RWPE2 (cell line): ENCODE measurements around the gene SYT7.
A peak's percentile ranks its signal among the peaks of the same experiment; 100 is the strongest.

Experiments
- ATAC-seq: fragments of 200-7000 bp; cut with Tn5 transposase; 3 replicates; pipeline ENCODE4 v1.9.1; 2021; ENCODE audit warnings: low read depth
- DNase-seq: peaks from one replicate; pipeline ENCODE4 v3.0.0-alpha.2; 2020; ENCODE audit warnings: low spot score
- H3K27ac ChIP-seq: fragments of 450-650 bp; 2 replicates; pipeline ENCODE4 v1.5.1; 2017; ENCODE audit warnings: mild to moderate bottlenecking; ENCODE audit not compliant: poor library complexity, severe bottlenecking
- H3K27me3 ChIP-seq: fragments of 250-450 bp; sonication (Bioruptor Pico); 2 replicates; pipeline ENCODE4 v1.5.1; 2021; ENCODE audit warnings: mild to moderate bottlenecking, moderate library complexity; ENCODE audit not compliant: insufficient read depth, poor library complexity, severe bottlenecking
- H3K36me3 ChIP-seq: fragments of 250-450 bp; sonication (Bioruptor Pico); 2 replicates; pipeline ENCODE4 v1.5.1; 2020; ENCODE audit warnings: low read depth, mild to moderate bottlenecking, moderate library complexity
- H3K4me1 ChIP-seq: fragments of 250-450 bp; sonication (Bioruptor Pico); 2 replicates; pipeline ENCODE4 v1.5.1; 2021; ENCODE audit warnings: mild to moderate bottlenecking, moderate library complexity; ENCODE audit not compliant: insufficient read depth, poor library complexity, severe bottlenecking
- H3K4me3 ChIP-seq: fragments of 250-450 bp; sonication (Bioruptor Pico); 2 replicates; pipeline ENCODE4 v1.5.1; 2021; ENCODE audit warnings: mild to moderate bottlenecking, moderate library complexity; ENCODE audit not compliant: severe bottlenecking
- H3K9me3 ChIP-seq: fragments of 250-450 bp; sonication (Bioruptor Pico); 2 replicates; pipeline ENCODE4 v1.5.1; 2021; ENCODE audit warnings: mild to moderate bottlenecking, moderate library complexity; ENCODE audit not compliant: severe bottlenecking
- TF ChIP-seq, protein P1 (sequence below): fragments of 450-650 bp; IDR thresholded peaks from one replicate; pipeline ENCODE4 v1.5.1; 2017; ENCODE audit warnings: mild to moderate bottlenecking, moderate library complexity; ENCODE audit not compliant: poor library complexity, severe bottlenecking

Gene SYT7

DNA sequence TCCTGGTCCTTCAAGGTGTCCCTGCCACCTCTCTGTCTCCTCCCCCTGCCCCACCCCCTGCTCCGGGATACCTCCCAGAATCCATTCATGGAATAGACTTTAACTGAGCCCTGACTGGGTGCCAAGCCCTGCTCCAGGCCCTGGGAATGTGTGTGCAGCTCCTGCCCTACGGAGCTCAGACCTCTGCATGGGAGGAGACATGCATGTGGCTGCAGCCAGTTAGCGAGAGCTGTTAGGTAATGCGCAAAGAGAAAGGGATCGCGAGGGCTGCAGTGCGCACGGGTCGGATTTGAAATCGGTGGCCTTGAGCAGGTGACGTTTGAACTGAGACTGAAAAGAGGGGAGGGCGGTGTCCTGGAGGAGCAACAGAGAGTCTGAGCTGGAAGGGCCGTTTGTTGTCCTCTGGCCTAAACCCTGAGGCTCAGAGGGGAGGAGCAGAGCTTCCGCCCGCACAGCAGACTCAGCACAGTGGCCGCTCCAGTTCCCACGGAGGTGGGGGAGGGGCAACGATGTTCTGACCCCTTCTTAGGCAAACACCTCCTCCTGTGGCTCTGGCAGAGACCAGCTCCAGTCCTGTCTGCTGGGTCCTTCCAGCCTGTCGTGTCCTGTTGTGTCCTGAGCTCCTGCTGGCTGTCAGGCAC, 92.1 kb downstream of the SYT7 start:
- H3K9me3 ChIP-seq, result no peaks in the 10 kb centered on the region
- no peaks in the 10 kb centered on the region for H3K36me3 ChIP-seq
- peak; percentile 12; the same call in 1 of the 3 replicates for ATAC-seq
- no peaks in the 10 kb centered on the region for H3K27me3 ChIP-seq
- H3K4me1 ChIP-seq, result no peaks in the 10 kb centered on the region
- TF ChIP-seq, protein P1, sequence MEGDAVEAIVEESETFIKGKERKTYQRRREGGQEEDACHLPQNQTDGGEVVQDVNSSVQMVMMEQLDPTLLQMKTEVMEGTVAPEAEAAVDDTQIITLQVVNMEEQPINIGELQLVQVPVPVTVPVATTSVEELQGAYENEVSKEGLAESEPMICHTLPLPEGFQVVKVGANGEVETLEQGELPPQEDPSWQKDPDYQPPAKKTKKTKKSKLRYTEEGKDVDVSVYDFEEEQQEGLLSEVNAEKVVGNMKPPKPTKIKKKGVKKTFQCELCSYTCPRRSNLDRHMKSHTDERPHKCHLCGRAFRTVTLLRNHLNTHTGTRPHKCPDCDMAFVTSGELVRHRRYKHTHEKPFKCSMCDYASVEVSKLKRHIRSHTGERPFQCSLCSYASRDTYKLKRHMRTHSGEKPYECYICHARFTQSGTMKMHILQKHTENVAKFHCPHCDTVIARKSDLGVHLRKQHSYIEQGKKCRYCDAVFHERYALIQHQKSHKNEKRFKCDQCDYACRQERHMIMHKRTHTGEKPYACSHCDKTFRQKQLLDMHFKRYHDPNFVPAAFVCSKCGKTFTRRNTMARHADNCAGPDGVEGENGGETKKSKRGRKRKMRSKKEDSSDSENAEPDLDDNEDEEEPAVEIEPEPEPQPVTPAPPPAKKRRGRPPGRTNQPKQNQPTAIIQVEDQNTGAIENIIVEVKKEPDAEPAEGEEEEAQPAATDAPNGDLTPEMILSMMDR, result no peak
- H3K4me3 ChIP-seq, result no peak overlapping the region
- DNase-seq, result peak; percentile 39
- H3K27ac ChIP-seq, result no peak overlapping the region

DNA sequence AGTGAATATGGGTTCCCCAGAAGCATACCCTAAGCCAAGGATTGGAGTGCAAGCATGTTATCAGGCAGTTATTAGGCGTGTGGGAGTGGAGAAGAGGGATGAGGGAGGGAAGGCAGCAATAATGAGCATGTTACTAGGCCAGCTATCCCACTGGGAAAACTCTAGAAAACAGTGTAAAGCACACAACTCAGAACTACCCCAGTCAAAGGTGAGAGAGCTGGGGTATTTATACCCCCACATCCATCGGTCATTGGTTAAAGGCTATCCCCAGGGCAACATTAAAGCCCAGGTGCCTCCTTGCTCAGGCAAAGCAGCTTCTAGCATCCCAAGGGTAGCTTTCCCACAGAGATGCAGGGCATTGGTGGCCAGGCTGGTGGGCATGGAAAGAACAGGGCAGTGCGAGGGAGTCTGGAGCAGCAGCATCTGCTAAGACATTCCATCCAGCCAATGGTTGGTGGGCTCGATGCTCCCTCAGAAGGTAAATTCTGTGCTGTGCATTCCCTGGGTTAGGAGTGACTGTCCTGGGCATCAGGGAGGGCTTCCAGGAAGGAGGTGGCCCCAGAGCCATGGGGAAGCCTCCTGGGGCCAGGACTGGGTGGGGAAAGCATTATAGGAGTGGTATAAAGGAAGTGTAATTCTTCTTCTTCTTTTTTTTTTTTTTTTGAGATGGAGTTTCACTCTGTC, 93.4 kb downstream of the SYT7 start:
- H3K4me3 ChIP-seq, result no peak overlapping the region
- H3K36me3 ChIP-seq, result no peaks in the 10 kb centered on the region
- ATAC-seq (no peak), DNase-seq (no peak)
- no peaks in the 10 kb centered on the region for H3K9me3 ChIP-seq
- H3K27ac ChIP-seq, result no peak overlapping the region
- no peaks in the 10 kb centered on the region for H3K4me1 ChIP-seq
- TF ChIP-seq, protein P1, result no peak
- H3K27me3 ChIP-seq, result no peaks in the 10 kb centered on the region

DNA sequence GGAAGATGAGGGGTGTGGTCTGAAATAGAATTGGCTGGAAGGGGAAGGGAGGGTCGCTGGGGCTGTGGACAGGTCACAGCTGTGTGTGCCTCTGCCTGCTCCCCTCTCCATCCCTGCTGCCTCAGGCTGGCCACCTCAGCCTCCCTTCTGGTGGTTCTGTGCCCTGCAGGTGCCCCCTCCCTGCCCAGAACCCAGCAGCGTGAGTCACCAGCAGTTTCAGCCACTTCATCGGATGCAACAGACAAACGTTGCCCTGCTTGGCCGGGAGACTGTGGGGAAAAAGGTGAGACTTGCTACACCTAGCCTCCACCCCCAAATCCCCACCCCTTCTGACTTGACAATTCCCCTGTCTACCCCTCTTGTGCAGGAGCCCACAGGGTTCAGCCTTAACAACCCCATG, 94.1 kb downstream of the SYT7 start:
- Histone ChIP-seq H3K27me3 (no peaks in the 10 kb centered on the region), H3K9me3 (no peaks in the 10 kb centered on the region), H3K4me1 (no peaks in the 10 kb centered on the region), H3K27ac (no peak overlapping the region), H3K4me3 (no peak overlapping the region), H3K36me3 (no peaks in the 10 kb centered on the region)
- ATAC-seq, result peak; percentile 74
- TF ChIP-seq, protein P1, result no peak
- DNase-seq, result no peak

DNA sequence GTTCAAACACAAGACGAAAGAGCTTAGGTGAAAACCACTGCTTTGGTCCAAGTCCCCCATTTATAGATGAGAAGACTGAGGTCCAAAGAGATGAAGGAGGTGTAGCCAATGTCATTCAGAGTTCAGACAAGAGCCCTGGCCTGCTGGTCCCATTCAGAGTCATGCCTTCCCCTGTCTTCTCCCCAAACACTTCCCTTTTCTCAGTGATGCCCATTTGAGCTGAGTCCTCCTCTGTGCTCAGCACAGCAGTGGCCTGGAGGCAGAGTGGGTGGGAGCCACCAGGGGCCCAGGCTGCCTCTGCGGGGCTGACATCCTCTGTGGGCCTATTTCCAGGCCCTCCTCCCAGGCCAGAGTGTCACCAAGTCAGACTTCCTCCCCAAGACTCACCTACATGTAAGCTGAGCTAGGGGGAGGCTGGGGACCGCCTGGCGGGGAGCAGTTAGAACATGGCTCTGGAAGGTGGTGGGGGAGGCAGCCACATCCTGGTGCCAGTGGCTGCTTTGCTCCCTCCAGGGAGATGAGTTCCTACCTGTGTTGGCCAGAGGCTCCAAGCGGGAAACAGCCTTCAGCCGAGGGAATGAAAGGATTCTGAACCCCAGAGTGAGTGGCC, 94.8 kb downstream of the SYT7 start:
- no peaks in the 10 kb centered on the region for H3K4me1 ChIP-seq
- TF ChIP-seq, protein P1, result no peak
- H3K36me3 ChIP-seq, result no peaks in the 10 kb centered on the region
- DNase-seq (no peak), ATAC-seq (no peak)
- no peaks in the 10 kb centered on the region for H3K27me3 ChIP-seq
- no peaks in the 10 kb centered on the region for H3K9me3 ChIP-seq
- no peak overlapping the region for H3K27ac ChIP-seq
- H3K4me3 ChIP-seq, result no peak overlapping the region

DNA sequence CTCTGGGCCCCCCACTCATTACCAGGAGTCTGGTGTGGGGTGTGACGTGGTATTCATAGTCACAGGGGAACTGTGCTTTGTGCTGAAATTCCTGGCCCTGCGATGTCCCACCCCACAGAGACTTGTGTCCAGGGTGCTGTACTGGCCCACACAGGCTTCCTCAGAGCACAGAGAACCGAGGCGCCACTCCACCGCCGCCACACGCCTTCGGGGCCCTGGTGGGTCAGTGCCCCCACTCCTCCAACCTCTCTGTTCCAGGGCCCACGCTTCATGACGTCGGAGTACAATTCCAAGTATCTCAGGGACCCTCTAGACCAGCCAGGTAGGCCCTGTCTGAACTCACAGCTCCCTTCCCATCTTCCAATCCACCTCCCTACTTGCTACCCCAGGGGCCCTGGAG, 95.8 kb downstream of the SYT7 start:
- TF ChIP-seq, protein P1, result no peak

More for the DNA sequence above, 95.8 kb downstream of the SYT7 start:
- Histone ChIP-seq H3K9me3 (no peaks in the 10 kb centered on the region), H3K36me3 (no peaks in the 10 kb centered on the region), H3K4me3 (no peak overlapping the region), H3K4me1 (no peaks in the 10 kb centered on the region), H3K27me3 (no peaks in the 10 kb centered on the region), H3K27ac (no peak overlapping the region)
- DNase-seq, result no peak
- no peak for ATAC-seq
